HEK293 (cell line): ENCODE data around the gene ALDH2.
A peak's percentile ranks its signal among the peaks of the same experiment; 100 is the strongest.

Experiments used
- CTCF ChIA-PET: fragments of 350-600 bp; formaldehyde crosslinking; extraction: SDS; loops from one replicate; lab custom pipeline; 2021; ENCODE audit warnings: antibody characterized with exemption; lab: Yijun Ruan, JAX
- POLR2A ChIA-PET: fragments of 300-600 bp; formaldehyde crosslinking; extraction: SDS; loops from one replicate; lab custom pipeline; 2020; ENCODE audit warnings: antibody characterized with exemption, inconsistent platforms; lab: Yijun Ruan, JAX
- H3K27ac ChIP-seq: fragments of 200-500 bp; sonication (Bioruptor generic); 2 replicates; pipeline ENCODE4 v1.5.1; 2014; ENCODE audit warnings: low read depth, low read length, control low read depth, inconsistent platforms; ENCODE audit errors: extremely low read depth
- H3K36me3 ChIP-seq, 2 experiments: fragments of 200-500 bp in 1 of 2; sonication (Bioruptor generic) in 1 of 2; 1 replicate in 1 of 2; 2 replicates in 1 of 2; pipeline ENCODE4 v1.5.1; 2014 to 2017; ENCODE audit warnings: inconsistent platforms in 2 of 2, low read length in 2 of 2; ENCODE audit not compliant: control insufficient read depth in 2 of 2, insufficient read depth in 1 of 2
- H3K4me1 ChIP-seq: fragments of 200-500 bp; sonication (Bioruptor generic); 2 replicates; pipeline ENCODE4 v1.5.1; 2014; ENCODE audit warnings: mild to moderate bottlenecking, low read length, inconsistent platforms; ENCODE audit not compliant: control insufficient read depth, insufficient read depth
- H3K4me3 ChIP-seq: 2 replicates; pipeline ENCODE4 v1.5.1; 2011; ENCODE audit warnings: low read depth, mild to moderate bottlenecking, control low read depth, low read length, moderate library complexity
- H3K9me3 ChIP-seq: fragments of 200-500 bp; sonication (Bioruptor generic); 2 replicates; pipeline ENCODE4 v1.5.1; 2014; ENCODE audit warnings: low read depth, low read length, inconsistent platforms; ENCODE audit not compliant: control insufficient read depth, insufficient read depth
- SALL2 ChIP-seq: fragments of 450-650 bp; formaldehyde crosslinking; IDR thresholded peaks from 2 replicates; pipeline ENCODE4 v1.5.0; 2017; ENCODE audit warnings: missing biosample characterization, mild to moderate bottlenecking, missing genetic modification characterization, borderline replicate concordance
- SCRT1 ChIP-seq: fragments of 450-650 bp; formaldehyde crosslinking; IDR thresholded peaks from 2 replicates; pipeline ENCODE4 v1.5.1; 2016; ENCODE audit warnings: missing biosample characterization, missing genetic modification characterization, borderline replicate concordance
- SCRT2 ChIP-seq: fragments of 450-650 bp; formaldehyde crosslinking; IDR thresholded peaks from 2 replicates; pipeline ENCODE4 v1.5.1; 2016; ENCODE audit warnings: missing biosample characterization, missing genetic modification characterization
- WT1 ChIP-seq: fragments of 450-650 bp; formaldehyde crosslinking; IDR thresholded peaks from 2 replicates; pipeline ENCODE4 v1.5.1; 2016; ENCODE audit warnings: missing biosample characterization, missing genetic modification characterization
- ZBTB7A ChIP-seq: fragments of 450-650 bp; formaldehyde crosslinking; IDR thresholded peaks from 2 replicates; pipeline ENCODE4 v1.5.1; 2016; ENCODE audit warnings: low read depth, missing biosample characterization, missing genetic modification characterization
- ZFP37 ChIP-seq: fragments of 450-650 bp; formaldehyde crosslinking; IDR thresholded peaks from 2 replicates; pipeline ENCODE4 v1.5.1; 2016; ENCODE audit warnings: missing biosample characterization, missing genetic modification characterization
- ZNF544 ChIP-seq: fragments of 450-650 bp; formaldehyde crosslinking; IDR thresholded peaks from 2 replicates; pipeline ENCODE4 v1.5.0; 2017; ENCODE audit warnings: missing biosample characterization, missing genetic modification characterization
- ZSCAN30 ChIP-seq: fragments of 450-650 bp; IDR thresholded peaks from 2 replicates; pipeline ENCODE4 v1.5.1; 2018; ENCODE audit warnings: missing biosample characterization, mild to moderate bottlenecking, missing genetic modification characterization, moderate library complexity
- TF ChIP-seq, protein P1 (sequence below): fragments of 450-650 bp; formaldehyde crosslinking; IDR thresholded peaks from 2 replicates; pipeline ENCODE4 v1.5.1; 2016; ENCODE audit warnings: missing biosample characterization, missing genetic modification characterization
- TF ChIP-seq, protein P2 (sequence below): fragments of 450-650 bp; formaldehyde crosslinking; IDR thresholded peaks from 2 replicates; pipeline ENCODE4 v1.5.1; 2016; ENCODE audit warnings: missing biosample characterization, missing genetic modification characterization
- TF ChIP-seq, protein P3 (sequence below): fragments of 450-650 bp; formaldehyde crosslinking; IDR thresholded peaks from 2 replicates; pipeline ENCODE4 v1.5.1; 2017; ENCODE audit warnings: missing biosample characterization, missing genetic modification characterization
- TF ChIP-seq, protein P4 (sequence below): fragments of 450-650 bp; formaldehyde crosslinking; IDR thresholded peaks from 2 replicates; pipeline ENCODE4 v1.5.1; 2016; ENCODE audit warnings: missing biosample characterization, missing genetic modification characterization

The ALDH2 gene

DNA sequence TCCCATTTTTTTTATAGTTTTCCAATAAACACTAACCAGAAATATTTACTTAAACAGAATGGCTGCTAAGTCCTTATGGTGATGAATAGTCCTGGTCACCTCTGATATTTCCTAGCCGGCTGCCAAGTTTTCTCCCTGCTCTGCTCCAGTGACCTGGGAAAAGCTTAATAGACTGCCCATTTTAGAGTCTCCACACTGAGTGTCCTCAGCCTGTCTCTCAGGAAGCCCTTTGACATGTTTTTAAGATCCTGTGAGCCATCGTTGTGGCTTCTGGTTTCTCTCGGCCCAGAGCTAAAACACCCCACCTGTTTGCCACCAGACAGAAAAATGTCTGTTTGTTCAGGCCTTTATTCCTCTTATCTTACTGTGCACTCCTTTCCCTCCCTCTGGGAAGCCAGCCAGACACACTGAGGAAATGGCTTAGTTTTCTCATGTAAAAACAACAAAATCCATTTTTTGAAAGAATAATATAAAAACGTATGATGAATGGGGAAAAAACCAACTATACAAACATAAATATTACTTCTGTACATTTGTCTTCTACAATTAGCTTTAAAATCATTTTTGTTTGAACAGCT lies 25.4 kb upstream of the ALDH2 start:
- TF ChIP-seq, protein P1, sequence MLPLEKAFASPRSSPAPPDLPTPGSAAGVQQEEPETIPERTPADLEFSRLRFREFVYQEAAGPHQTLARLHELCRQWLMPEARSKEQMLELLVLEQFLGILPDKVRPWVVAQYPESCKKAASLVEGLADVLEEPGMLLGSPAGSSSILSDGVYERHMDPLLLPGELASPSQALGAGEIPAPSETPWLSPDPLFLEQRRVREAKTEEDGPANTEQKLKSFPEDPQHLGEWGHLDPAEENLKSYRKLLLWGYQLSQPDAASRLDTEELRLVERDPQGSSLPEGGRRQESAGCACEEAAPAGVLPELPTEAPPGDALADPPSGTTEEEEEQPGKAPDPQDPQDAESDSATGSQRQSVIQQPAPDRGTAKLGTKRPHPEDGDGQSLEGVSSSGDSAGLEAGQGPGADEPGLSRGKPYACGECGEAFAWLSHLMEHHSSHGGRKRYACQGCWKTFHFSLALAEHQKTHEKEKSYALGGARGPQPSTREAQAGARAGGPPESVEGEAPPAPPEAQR (tag by site-specific recombination) = 0 out of 2 replicates have a peak, but pooled peaks have one; percentile 8
- peak; percentile 78; the same call in 1 of the 2 replicates for TF ChIP-seq SCRT1 (tag by site-specific recombination)
- TF ChIP-seq, protein P2, sequence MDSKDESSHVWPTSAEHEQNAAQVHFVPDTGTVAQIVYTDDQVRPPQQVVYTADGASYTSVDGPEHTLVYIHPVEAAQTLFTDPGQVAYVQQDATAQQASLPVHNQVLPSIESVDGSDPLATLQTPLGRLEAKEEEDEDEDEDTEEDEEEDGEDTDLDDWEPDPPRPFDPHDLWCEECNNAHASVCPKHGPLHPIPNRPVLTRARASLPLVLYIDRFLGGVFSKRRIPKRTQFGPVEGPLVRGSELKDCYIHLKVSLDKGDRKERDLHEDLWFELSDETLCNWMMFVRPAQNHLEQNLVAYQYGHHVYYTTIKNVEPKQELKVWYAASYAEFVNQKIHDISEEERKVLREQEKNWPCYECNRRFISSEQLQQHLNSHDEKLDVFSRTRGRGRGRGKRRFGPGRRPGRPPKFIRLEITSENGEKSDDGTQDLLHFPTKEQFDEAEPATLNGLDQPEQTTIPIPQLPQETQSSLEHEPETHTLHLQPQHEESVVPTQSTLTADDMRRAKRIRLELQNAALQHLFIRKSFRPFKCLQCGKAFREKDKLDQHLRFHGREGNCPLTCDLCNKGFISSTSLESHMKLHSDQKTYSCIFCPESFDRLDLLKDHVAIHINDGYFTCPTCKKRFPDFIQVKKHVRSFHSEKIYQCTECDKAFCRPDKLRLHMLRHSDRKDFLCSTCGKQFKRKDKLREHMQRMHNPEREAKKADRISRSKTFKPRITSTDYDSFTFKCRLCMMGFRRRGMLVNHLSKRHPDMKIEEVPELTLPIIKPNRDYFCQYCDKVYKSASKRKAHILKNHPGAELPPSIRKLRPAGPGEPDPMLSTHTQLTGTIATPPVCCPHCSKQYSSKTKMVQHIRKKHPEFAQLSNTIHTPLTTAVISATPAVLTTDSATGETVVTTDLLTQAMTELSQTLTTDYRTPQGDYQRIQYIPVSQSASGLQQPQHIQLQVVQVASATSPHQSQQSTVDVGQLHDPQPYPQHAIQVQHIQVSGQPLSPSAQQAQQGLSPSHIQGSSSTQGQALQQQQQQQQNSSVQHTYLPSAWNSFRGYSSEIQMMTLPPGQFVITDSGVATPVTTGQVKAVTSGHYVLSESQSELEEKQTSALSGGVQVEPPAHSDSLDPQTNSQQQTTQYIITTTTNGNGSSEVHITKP (tag by site-specific recombination) = peak; percentile 82
- TF ChIP-seq WT1 = 0 out of 2 replicates have a peak, but pooled peaks have one; percentile 36
- TF ChIP-seq SCRT2 (tag by site-specific recombination) = peak; percentile 66; the same call in 1 of the 2 replicates
- TF ChIP-seq, protein P3, sequence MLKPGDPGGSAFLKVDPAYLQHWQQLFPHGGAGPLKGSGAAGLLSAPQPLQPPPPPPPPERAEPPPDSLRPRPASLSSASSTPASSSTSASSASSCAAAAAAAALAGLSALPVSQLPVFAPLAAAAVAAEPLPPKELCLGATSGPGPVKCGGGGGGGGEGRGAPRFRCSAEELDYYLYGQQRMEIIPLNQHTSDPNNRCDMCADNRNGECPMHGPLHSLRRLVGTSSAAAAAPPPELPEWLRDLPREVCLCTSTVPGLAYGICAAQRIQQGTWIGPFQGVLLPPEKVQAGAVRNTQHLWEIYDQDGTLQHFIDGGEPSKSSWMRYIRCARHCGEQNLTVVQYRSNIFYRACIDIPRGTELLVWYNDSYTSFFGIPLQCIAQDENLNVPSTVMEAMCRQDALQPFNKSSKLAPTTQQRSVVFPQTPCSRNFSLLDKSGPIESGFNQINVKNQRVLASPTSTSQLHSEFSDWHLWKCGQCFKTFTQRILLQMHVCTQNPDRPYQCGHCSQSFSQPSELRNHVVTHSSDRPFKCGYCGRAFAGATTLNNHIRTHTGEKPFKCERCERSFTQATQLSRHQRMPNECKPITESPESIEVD (tag by site-specific recombination) = peak; percentile 88
- TF ChIP-seq, protein P4, sequence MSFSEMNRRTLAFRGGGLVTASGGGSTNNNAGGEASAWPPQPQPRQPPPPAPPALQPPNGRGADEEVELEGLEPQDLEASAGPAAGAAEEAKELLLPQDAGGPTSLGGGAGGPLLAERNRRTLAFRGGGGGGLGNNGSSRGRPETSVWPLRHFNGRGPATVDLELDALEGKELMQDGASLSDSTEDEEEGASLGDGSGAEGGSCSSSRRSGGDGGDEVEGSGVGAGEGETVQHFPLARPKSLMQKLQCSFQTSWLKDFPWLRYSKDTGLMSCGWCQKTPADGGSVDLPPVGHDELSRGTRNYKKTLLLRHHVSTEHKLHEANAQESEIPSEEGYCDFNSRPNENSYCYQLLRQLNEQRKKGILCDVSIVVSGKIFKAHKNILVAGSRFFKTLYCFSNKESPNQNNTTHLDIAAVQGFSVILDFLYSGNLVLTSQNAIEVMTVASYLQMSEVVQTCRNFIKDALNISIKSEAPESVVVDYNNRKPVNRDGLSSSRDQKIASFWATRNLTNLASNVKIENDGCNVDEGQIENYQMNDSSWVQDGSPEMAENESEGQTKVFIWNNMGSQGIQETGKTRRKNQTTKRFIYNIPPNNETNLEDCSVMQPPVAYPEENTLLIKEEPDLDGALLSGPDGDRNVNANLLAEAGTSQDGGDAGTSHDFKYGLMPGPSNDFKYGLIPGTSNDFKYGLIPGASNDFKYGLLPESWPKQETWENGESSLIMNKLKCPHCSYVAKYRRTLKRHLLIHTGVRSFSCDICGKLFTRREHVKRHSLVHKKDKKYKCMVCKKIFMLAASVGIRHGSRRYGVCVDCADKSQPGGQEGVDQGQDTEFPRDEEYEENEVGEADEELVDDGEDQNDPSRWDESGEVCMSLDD (tag by site-specific recombination) = no peak
- no peak for TF ChIP-seq ZNF544 (tag by site-specific recombination)
- TF ChIP-seq, all 188 proteins: peak for 6
- Histone ChIP-seq H3K27ac (no peak overlapping the region), H3K4me3 (no peak overlapping the region), H3K9me3 (no peaks in the 10 kb centered on the region), H3K4me1 (peaks cover 6% of the 10 kb centered on the region), H3K36me3 (peaks cover 15 to 35% of the 10 kb centered on the region in 2 experiments; a peak in 2 of 3 replicates)
- ChIA-PET CTCF (interaction anchor here (0.6 kb wide), 1 partner anchor 336 kb away, joined by 3 read pairs; no protein-coding TSS in a partner anchor), POLR2A (interaction anchor here (0.7 to 1.4 kb wide), 4 partner anchors 11 to 664 kb away, joined by 3 to 13 read pairs (median 4); partner anchors contain the start of gene ALDH2)

DNA sequence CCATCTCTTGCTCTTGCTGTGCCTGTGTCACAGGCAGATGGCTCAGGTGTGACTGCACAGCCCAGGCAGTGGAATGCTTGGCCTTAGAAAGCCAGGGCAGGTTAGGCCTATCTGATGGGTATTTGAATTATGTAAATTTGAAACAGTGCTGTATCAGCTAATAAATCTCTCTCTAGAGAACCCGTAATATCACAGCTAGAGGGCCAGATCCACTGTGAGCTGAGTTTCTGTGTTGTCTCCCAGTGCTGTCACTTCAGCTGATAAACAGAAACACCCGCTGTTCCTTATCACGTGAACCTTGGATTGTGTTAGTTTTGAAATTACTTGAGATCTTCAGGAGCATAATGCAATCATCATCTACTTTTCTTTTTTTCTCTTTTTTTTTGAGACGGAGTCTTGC lies 21.5 kb upstream of the ALDH2 start:
- ChIA-PET POLR2A (no interaction called here), CTCF (no interaction called here)
- Histone ChIP-seq H3K4me1 (peaks cover 6% of the 10 kb centered on the region), H3K36me3 (peaks cover 8 to 48% of the 10 kb centered on the region in 2 experiments; a peak in 2 of 3 replicates), H3K4me3 (no peak overlapping the region), H3K9me3 (no peaks in the 10 kb centered on the region), H3K27ac (no peak overlapping the region)
- TF ChIP-seq ZSCAN30 (tag by site-specific recombination) = no peak
- no peak for TF ChIP-seq ZFP37 (tag by site-specific recombination)
- TF ChIP-seq ZBTB7A (tag by site-specific recombination) = no peak
- TF ChIP-seq SALL2 (tag by site-specific recombination) = no peak
